Measurements from ENCODE around the gene PTGES. TPM values are rescaled to one million over a fixed set of nuclear protein-coding genes. Genes with fewer than 3 reads are reported as not detected.

Gene PTGES
- total RNA-seq, 1 experiment from 2014 or later, result 0.23 TPM

GRCh38 chr9:129692534-129692933, 60.3 kb downstream of the PTGES start:
- Histone ChIP-seq H3K27me3 (no peaks in the 10 kb centered on the region), H3K36me3 (peaks cover 5% of the 10 kb centered on the region)
- DNase-seq, result no peak

More at GRCh38 chr9:129692534-129692933, 60.3 kb downstream of the PTGES start:
- Histone ChIP-seq H3K9me3 (no peaks in the 10 kb centered on the region), H3K4me3 (no peak overlapping the region)

Other genes starting within 250 kb of the PTGES start
- gene C9orf50, start 131.9 kb downstream of the PTGES start, total RNA-seq (2014; rRNA removed; shearing (Covaris generic); ENCODE audit: low replicate concordance), result not detected in 2 replicates
- gene NTMT1, start 126.9 kb downstream of the PTGES start, total RNA-seq (2014; rRNA removed; shearing (Covaris generic); ENCODE audit: low replicate concordance), result 82.0 and 99.2 TPM in 2 replicates
- gene ASB6, start 110.9 kb downstream of the PTGES start, total RNA-seq (2014; rRNA removed; shearing (Covaris generic); ENCODE audit: low replicate concordance), result 11.1 and 24.4 TPM in 2 replicates
- 20.1 and 38.4 TPM in 2 replicates for gene PRRX2, start 87.4 kb downstream of the PTGES start, total RNA-seq (2014; rRNA removed; shearing (Covaris generic); ENCODE audit: low replicate concordance)
- gene TOR1B, start 50.1 kb upstream of the PTGES start, total RNA-seq (2014; rRNA removed; shearing (Covaris generic); ENCODE audit: low replicate concordance), result 31.8 and 43.6 TPM in 2 replicates
- 30.1 and 32.1 TPM in 2 replicates for gene TOR1A, start 71.1 kb upstream of the PTGES start, total RNA-seq (2014; rRNA removed; shearing (Covaris generic); ENCODE audit: low replicate concordance)
- gene C9orf78, start 82.2 kb upstream of the PTGES start, total RNA-seq (2014; rRNA removed; shearing (Covaris generic); ENCODE audit: low replicate concordance), result 48.7 and 116 TPM in 2 replicates
- 6.2 and 10.2 TPM in 2 replicates for gene USP20, start 82.4 kb upstream of the PTGES start, total RNA-seq (2014; rRNA removed; shearing (Covaris generic); ENCODE audit: low replicate concordance)